ENCODE measurements around the gene CD101.
A peak's percentile ranks its signal among the peaks of the same experiment; 100 is the strongest.

CD101 gene

DNA sequence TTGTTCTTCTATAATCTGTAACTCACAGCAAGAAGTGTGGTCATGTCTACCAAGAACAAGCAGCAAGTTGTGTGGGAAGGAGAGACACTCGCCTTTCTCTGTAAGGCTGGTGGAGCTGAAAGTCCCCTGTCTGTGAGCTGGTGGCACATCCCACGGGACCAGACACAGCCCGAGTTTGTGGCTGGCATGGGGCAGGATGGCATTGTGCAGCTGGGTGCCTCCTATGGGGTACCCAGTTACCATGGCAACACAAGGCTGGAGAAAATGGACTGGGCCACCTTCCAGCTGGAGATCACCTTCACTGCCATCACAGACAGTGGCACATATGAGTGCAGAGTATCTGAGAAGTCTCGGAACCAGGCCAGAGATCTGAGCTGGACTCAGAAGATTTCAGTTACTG, 15.5 kb downstream of the CD101 start:
- no peak for DNase-seq

DNA sequence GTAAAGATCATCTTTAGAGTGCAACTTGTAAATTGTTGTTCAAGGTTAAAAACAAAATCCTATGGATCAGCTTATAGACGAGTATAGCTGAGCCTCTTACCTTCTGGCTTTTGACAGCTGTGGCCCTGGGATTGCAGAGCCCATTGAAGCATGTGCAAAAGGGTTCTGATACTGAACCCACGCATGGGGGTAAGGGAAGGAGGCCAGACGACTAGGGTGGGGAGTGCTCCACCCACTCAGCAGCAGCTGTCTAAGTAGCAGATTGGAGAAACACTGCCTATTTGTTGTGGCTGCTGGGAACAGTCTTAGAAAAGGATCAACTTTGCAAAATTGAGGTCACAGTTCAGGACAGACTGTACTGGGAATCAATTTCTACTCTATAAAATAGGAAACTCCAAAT, 16.1 kb downstream of the CD101 start:
- DNase-seq, result no peak

DNA sequence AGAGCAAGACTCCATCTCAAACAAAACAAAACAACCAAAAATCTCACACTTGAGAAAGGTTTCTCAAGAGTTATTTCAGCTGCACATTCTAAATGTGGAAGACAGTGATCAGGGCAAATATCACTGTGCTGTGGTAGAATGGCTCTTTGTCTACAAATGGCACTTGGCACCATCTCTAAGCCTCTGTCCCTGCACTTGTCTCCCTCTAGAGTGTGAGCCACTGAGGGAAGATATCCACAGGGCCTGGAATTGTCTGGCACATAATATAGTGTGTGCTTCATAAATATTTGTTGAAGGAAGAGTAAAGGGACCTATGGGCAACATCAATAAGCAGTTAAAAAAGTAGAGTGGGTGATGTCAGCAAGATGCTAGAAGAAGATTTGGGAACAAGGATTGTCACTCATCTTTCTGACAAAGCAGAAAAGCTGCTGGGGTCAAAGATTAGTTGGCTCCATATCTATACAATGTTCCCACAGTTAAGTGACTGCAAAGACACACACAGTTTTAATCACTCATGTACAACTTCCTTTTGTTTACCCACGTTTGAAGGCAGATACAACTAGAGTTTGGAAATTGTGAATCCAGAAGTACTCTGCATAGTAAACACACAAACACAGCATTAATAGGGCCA, 19.1 kb downstream of the CD101 start:
- DNase-seq, result no peak

DNA sequence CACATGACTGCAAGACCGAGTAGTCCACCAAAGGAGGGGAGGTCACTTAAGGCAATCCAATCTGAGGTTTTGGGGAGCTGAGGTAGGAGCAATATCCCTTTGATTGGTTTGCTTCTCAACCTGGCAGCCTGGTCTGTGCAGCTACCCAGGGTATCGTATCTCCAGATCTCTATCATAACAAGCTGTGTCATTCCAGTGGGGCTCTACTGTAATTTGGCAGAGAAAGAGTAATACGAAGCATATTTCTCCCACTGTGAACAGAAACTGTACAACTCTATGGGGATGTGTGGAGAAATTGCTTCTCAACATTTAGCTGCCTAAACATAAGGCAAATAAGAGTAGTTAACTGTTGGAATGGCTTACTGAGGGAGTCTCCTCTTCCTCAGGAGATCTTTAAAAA, 20.6 kb downstream of the CD101 start:
- DNase-seq, result no peak

DNA sequence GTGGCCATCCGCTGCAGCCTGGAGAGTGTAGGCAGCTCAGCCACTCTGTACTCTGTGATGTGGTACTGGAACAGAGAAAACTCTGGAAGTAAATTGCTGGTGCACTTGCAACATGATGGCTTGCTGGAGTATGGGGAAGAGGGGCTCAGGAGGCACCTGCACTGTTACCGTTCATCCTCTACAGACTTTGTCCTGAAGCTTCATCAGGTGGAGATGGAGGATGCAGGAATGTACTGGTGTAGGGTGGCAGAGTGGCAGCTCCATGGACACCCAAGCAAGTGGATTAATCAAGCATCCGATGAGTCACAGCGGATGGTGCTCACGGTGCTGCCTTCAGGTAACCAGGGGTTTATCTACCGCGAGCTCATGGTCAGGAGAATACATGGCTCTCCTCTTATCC, 24.0 kb downstream of the CD101 start:
- no peak for DNase-seq

DNA sequence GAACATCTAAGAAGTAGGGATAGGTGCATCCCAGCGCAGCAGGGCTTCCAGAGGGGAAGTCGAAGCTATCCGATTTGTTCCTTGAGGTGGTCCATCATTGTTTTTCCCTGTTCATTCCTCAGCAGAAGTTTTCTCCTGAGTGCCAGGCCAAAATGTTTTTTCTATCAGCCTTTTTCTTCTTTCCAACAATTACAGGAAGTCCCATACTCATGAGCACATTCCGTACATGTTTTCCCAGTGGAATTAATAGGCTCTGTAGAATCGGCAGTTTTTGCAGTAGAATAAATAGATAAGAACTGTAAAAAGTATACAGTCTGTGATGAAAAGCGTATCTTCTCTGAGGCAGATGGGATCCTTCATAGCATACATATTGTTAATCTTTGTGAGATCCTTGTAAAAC, 24.8 kb downstream of the CD101 start:
- no peak for DNase-seq

DNA sequence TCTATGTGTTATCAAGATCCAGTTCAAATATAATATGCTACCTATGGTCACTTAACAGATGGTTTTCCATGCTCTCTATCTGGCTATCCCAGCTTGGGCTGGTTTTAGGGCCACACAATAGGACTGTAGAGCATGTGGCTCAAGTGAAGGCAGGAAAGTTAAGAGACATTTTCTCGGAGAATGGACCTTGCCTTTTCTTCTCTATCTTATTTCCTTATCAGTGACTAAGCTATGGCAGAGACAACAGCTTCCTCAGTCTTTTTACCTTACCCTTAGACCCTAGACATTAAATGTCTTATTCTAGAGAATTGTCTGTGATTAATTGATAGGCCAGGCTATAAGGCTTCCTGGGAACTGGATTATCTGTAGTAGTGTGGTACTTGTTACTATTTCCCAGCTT, 28.1 kb downstream of the CD101 start:
- no peak for DNase-seq

DNA sequence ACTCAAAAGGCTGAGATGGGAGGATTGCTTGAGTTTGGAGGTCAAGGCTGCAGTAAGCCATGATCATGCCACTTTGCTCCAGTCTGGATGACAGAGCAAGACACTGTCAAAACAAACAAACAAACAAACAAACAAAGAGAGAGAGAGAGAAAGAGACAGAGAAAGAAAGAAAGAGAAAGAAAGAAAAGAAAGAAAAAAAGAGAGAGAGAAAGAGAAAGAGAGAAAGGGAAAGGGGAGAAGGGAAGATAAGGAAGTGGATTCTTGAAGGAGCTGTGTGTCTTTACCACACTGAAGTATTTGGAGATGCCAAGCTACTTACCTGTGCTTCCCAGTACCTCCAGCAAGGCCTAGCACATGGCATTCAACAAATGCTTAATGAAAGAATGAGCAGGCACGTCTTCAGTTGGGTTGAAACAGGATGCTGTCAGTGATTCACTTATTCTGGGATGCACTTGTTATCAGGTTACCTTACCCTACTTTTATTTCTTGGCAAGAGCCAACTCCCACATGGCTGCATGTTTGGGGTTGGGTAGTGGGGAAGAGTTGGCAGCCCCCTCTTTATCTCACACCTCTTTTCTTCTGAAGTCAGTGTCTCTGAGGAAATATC, 28.8 kb downstream of the CD101 start:
- DNase-seq, result no peak

DNA sequence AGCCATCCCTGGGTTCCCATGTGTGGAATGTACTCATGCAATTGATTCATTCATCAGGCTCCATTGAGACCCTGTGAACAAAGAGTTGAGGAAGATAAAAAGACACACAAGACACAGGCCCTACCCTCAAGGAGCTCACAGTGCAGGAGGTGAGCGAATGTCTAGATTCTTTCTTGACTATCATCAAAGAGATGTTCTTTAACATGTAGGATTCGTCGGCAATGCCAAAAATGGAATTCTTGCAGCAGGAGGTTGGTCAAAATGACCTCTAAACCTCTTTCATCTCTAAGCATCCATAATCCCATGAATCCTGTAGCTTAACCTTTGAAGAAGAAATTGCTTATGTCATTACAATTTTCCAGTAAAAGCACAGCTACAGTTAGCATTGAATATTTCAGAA, 30.7 kb downstream of the CD101 start:
- DNase-seq, result no peak

DNA sequence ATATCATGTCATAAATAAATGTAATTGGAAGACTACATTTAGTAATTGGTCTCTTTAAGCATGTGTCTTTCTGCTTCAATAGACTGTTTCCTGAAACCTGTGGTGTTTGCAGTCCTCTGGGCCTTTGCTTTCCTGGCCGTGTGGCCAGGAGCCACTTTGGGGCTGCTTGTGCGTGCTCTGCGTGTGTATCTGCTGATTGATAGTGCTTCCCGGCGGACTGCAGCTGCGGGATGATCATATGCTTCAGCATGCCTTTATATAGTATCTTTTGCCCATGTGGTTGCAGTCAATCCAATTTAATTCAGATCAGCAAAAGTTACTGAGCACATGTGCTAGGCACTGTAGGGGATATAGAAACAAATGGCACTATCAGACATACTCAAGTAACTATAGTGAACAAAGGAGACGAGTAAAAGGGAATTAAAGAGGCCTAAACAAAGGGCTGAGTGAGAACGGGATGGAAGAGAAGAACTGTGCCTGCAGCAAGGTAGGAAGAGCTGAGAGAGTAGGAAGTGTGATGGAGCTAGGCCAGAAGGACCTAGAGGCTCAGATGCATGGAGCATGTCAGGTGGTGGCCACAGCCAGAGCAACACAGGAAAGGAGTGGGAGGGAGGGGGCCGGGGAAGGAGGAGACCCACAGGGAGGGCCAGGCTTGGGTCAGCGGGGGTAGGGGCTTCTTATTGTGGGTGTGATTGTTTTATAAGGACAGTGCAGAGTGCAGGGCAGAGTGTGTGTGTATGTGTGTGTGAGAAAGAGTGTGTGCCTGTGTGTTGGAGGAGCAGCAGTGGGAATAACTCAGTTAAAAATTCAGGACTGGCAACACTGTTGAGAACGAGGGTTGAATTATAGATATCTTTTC, 31.4 kb downstream of the CD101 start:
- DNase-seq, result no peak

DNA sequence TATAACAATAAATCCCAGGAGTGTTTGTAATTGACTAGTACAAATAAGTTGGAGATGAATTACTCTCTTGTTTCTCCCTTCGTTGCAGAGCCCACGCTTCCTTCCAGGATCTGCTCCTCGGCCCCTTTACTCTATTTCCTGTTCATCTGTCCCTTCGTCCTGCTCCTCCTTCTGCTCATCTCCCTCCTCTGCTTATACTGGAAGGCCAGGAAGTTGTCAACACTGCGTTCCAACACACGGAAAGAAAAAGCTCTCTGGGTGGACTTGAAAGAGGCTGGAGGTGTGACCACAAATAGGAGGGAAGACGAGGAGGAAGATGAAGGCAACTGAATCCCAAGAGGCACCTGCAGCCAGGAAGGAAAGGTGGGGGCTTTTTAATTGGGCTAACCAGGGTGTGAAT, 32.2 kb downstream of the CD101 start:
- no peak for DNase-seq

DNA sequence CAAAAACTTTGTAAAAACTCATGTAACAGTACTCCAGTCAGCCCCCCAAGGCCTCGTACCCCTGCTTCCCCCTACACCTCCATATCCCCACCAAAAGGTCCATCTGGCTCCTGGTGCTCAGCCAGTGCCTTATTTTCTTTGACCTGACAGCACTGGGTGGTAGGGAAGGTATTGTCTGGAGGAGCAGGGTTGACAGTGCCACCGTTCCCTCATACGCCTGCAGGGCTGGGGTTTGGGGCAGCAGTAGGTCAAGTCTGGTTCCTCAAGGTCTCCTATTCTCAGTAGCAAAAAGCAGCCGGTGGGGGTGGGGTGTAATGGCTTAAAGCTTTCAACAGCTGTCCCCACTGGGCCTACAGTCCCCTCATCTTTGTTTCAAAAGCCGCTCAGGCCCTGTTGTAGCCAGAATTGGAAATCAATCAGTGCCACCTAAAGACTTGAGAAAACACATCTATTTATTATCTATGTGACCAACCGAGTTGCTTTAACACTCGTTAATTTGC, 33.3 kb downstream of the CD101 start:
- DNase-seq, result peak in 1 of 3 experiments; percentile 36

DNA sequence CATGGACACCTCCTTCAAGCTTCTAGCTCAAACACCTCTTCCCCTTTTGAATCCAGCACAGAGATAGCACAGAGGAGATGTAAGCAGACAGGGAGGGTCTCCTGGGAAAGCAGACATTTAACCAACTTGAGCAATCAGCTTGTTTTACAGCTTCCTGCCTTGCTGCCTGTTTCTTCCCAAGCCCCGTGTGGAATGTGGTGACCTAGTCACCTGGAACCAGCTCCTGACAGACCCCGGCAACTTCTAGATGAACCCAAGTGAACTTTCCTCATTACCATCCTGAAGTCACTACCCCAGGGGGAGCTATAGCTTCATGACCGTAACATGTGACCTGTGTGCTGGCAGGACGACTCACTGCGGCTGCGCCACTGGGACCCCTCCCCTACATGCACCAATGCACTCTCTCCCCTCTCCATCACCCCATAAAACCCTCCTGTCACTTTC, 34.5 kb downstream of the CD101 start:
- no peak for DNase-seq

DNA sequence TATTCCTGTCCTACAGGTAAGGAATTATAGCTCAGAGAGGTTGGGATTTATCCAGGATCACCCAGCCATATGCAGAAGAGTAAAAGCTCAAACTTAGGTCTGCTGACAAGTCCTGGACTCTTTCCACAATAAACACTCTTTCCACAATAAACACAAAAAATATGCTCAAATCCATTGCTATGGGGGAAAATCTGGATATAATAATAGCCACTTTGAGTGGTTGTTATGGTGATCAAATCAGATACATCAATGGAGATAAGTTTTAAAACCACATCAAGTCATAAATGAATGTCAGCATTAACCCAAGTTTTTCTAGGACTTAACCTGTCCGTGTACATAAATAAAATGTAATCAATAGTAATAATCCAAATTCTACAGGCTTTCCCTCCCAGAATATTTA, 36.2 kb downstream of the CD101 start:
- no peak for DNase-seq

DNA sequence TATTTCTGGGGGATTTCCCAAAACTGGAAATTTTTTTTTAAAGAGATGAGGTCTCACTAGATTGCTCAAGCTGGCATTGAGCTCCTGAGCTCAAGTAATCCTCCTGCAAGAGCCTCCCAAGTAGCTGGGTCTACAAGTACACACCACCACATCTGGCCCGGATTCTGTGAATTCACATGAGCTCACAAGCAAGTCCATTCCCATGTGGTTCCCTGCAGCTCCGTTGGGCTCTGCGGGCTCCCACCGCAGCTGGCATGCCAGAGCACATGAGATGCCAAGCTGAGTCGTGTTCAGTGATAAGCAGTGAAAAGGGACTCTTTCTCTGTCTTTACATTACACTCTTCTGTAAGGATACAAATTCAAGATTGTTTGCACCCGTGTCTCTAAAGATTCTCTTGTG, 36.7 kb downstream of the CD101 start:
- DNase-seq, result no peak

DNA sequence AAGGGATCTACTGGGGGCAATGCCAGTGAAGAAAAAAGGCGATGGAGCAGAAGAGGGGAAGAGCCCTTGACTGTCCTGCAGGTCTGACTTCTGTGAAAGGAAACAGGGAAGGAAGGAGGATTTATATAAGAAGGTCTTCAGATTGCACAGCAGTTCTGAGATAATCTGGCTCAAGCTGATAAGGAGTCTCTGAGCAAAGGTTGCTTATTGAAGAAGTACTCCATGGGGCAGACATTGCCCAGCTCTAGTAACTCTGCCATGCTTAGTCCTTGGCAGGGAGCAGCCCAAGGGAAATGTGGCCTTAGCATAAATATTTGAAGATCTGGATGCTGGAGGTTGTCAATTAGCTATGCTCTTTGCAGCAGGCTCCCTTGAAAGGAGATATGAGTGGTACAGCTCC, 42.7 kb downstream of the CD101 start:
- DNase-seq, result no peak

DNA sequence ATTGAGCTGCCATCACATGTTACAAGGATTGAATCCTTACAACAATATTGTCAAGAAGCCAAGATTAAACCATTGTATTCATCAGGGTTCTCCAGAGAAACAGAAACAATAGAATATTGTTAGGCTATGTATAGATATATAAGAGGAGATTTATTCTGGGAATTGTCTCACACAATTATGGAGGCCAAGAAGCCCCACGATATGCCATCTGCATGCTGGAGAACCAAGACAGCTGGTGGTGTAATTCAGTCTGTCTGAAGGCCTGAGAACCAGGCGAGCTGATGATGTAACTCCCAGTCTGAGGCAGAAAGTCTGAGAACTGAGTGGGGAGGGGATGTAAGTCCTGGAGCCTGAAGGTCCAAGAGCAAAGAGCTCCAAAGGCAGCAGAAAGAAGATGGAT, 44.1 kb downstream of the CD101 start:
- DNase-seq, result no peak

DNA sequence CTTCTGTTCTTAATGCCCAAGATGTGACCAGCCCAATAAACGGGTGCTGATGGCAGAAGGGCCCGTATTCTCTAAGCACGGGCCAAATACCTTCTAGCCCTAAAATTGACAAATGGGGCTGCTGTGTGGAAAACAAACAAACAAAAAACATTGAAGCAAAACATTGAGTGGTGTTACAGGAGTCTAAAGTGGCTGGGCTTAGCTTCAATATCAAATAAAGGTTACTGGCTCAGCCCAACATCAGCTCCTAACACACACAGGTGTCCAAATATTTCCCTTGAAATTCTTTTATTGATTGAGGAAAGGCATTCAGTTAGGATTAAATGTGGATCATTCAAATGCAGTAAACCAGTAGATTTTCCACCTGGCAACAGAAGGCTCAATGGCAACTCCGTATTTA, 45.2 kb downstream of the CD101 start:
- no peak for DNase-seq

DNA sequence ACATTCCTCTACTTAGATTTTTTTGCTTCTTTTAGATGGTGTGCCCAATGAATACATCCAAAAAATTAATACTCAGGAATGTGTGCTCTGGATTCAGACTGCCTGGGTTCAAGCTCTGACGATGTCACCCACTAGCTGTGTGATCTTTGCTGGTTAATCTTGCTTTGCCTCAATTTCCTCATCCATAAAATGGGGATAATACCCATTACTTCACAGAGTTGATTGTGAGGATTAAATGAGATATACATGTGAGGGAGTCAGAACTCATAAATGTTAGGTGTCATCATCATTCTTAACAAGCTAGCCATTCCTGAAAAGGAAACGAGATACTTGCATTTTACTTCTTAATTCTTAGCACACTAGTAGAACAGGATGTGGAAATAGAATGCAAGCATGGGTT, 45.7 kb downstream of the CD101 start:
- no peak for DNase-seq

DNA sequence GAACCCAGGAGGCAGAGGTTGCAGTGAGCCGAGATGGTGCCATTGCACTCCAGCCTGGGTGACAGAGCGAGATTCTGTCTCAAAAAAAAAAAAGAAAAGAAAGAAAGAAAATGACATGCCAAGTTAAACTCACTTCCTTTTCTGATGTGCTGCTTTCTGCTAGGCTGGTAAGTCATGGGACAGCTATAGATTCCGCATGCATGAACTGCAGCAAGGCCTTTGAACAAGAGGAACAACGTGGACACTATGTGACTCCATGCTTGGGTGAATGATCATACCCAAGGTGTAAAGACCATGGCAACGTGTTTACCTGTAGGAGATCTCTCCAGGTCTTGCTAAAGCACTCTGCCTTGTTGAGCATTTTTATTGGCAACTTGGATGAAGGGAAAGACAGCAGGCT, 48.3 kb downstream of the CD101 start:
- DNase-seq, result no peak

DNA sequence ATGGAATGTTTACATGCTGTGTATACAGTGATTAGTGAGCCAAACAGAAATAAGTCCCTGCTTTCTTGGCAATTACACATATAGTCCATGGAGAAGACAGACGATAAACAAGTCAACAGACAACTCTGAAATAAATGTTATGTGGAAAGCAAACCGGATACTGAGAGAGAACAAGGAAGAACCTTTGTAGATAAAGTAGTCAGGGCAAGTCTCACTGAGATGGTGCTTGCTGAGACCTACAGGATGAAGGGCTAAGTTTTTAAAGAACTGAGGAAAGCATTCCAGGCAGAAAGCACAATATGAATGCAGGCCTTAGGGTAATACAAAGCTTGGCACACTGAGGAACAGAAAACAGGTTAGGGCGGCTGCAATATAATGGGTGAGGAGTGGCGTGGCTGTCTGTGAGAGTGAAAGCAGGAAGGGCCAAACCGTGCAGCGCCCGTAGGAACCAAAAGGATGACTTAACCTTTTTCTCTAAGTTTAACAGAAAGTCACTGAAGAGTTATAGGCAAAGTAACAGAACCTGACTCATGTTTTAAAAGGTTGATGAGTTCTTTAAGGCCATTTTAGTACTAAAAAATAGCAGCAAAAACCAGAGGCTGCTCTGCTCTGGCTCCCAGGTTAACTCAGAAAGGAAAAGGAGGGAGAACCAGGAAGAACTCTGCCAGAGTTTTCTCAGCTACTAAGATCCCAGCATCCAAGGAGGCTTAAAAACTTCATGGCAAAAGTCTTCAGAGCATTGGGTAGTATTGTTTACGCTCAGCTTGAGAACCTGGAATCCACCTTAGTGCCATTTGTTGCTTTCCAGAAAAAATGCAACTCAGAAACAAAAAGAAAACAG, 49.9 kb downstream of the CD101 start:
- DNase-seq, result no peak

DNA sequence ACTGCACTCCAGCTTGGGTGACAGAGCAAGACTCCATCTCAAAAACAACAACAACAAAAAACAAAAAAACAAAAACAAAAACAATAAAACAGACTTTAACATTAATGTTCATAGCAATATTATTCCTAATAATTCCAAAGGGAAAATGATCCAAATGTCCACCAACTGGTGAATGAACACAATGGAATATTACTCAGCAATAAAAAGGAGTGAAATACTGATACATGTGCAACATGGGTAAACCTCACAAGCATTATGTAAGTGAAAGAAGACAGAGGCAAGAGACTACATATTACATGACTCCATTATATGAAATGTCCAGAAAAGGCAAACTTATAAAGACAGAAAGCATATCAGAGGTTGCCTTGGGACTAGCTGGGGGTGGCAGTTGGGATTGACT, 52.5 kb downstream of the CD101 start:
- DNase-seq, result no peak

DNA sequence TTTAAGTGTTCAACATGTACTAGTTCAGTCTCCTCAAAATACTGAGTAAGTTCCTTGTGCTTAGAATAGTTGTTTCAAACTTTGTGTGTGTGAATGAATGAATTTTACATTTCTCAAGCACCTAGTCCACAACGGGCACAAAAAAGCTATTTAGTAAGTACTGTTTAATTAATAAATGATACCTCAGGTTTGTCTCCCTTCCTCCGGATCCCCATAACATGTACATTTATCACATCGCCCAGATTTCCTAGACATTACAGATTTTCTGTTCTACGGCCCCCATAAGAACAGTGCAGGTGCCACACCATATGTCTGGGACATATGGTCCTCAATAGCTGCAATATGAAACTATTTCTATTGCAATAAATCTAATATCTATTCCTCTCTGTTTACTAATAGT, 57.2 kb downstream of the CD101 start:
- DNase-seq, result peak in 1 of 3 experiments; percentile 61
